GM21423 (cell line): ENCODE data around the gene KCNH4.
"Not testable (repeated sequence)": the region's sequence is repeated elsewhere in the genome, so short reads cannot be mapped to it uniquely, and the experiment has no call there.

ENCODE experiments used
- ATAC-seq: cut with Tn5 transposase; IDR thresholded peaks from one replicate; pipeline ENCODE4 v1.9.1; 2021; ENCODE audit warnings: mild to moderate bottlenecking, moderate library complexity; ENCODE audit not compliant: unreplicated experiment

The KCNH4 gene

GRCh38 chr17:42179911-42180410 is 981 bp downstream of the KCNH4 start:
- no peak for ATAC-seq

GRCh38 chr17:42179335-42179734 is 1.6 kb downstream of the KCNH4 start:
- no peak for ATAC-seq

- ATAC-seq = no peak
Measured at GRCh38 chr17:42178817-42179216, 2.1 kb downstream of the KCNH4 start.

GRCh38 chr17:42177684-42178083 is 3.3 kb downstream of the KCNH4 start:
- ATAC-seq = no peak

GRCh38 chr17:42174126-42174783 is 6.7 kb downstream of the KCNH4 start:
- no peak for ATAC-seq

GRCh38 chr17:42171831-42172230 is 9.1 kb downstream of the KCNH4 start:
- ATAC-seq = no peak

- no peak for ATAC-seq
Measured at GRCh38 chr17:42169351-42169750, 11.6 kb downstream of the KCNH4 start.

GRCh38 chr17:42167807-42168206 is 13.1 kb downstream of the KCNH4 start:
- ATAC-seq = no peak

- no peak for ATAC-seq
Measured at GRCh38 chr17:42166196-42166763, 14.7 kb downstream of the KCNH4 start.

GRCh38 chr17:42165751-42166150 is 15.2 kb downstream of the KCNH4 start:
- ATAC-seq = no peak

GRCh38 chr17:42163696-42164407 is 17.1 kb downstream of the KCNH4 start:
- no peak for ATAC-seq

- no peak for ATAC-seq
Measured at GRCh38 chr17:42163113-42163512, 17.8 kb downstream of the KCNH4 start.

- ATAC-seq = no peak
Measured at GRCh38 chr17:42160531-42160910, 20.4 kb downstream of the KCNH4 start.

GRCh38 chr17:42159796-42160530 is 21.0 kb downstream of the KCNH4 start:
- ATAC-seq = no peak

GRCh38 chr17:42155614-42156045 is 25.3 kb downstream of the KCNH4 start:
- no peak for ATAC-seq

- no peak for ATAC-seq
Measured at GRCh38 chr17:42153919-42154742, 26.8 kb downstream of the KCNH4 start.

- no peak for ATAC-seq
Measured at GRCh38 chr17:42146911-42147607, 33.9 kb downstream of the KCNH4 start.

GRCh38 chr17:42143138-42143537 is 37.8 kb downstream of the KCNH4 start:
- ATAC-seq = not testable (repeated sequence)

GRCh38 chr17:42142371-42142896 is 38.5 kb downstream of the KCNH4 start:
- ATAC-seq = no peak

GRCh38 chr17:42141382-42141781 is 39.6 kb downstream of the KCNH4 start:
- no peak for ATAC-seq
